ENCODE data around the gene PSMG1. TPM values are rescaled to one million over a fixed set of nuclear protein-coding genes. Genes with fewer than 3 reads are reported as not detected.

The PSMG1 gene
- total and polyA plus RNA-seq, 2 of the 8 experiments (the other 6 are each of a cell fraction or from before 2014, with no cell fraction given) = 50.7 to 93.7 TPM

GRCh38 chr21:39175154-39175553 is 8.1 kb downstream of the PSMG1 start:
- H3K23me2 ChIP-seq (ENCODE audit: low read depth, low read length) = no peaks in the 10 kb centered on the region
- H3K79me2 ChIP-seq (ENCODE audit: control insufficient read depth in 1 of 2, insufficient read depth in 2 of 2, low read length in 2 of 2) = peaks cover 0 to 7% of the 10 kb centered on the region in 2 experiments; a peak in 2 of 4 replicates
- no peak overlapping the region for H2AFZ ChIP-seq (ENCODE audit: low read length)
- DNase-seq (ENCODE audit: low read depth in 1 of 2, low spot score in 2 of 2) (no peak), FAIRE-seq (no peak)
- no peak overlapping the region for H2AK5ac ChIP-seq (ENCODE audit: low read depth, low read length)
- no peaks in the 10 kb centered on the region for H3K4me1 ChIP-seq (replicated peaks in 1 of 4; ENCODE audit: control insufficient read depth in 3 of 4, insufficient read depth in 4 of 4, low read length in 3 of 4)
- no peak overlapping the region for H3K18ac ChIP-seq (ENCODE audit: extremely low read depth, low read length)
- WGBS, 2 experiments (ENCODE audit: extremely low coverage in 1 of 2, insufficient coverage in 1 of 2, insufficient read length in 1 of 2, insufficient replicate concordance in 2 of 2, low coverage in 1 of 2, low lambda C conversion rate in 2 of 2, missing lambda C conversion rate in 1 of 2) = 89% methylated on average over 4 of the region's 4 CpGs; no CpG with 5 or more reads in 1 of the 2 experiments
- no peaks in the 10 kb centered on the region for H3K27me3 ChIP-seq (replicated peaks in 1 of 4; ENCODE audit: control insufficient read depth in 3 of 4, extremely low read depth in 1 of 4, insufficient read depth in 3 of 4, low read length in 3 of 4)
- no peak overlapping the region for H2BK12ac ChIP-seq (ENCODE audit: low read depth, low read length)
- no peak overlapping the region for H2BK15ac ChIP-seq (ENCODE audit: low read length)
- ChIA-PET POLR2A (ENCODE audit: partially characterized antibody) (no interaction called here), CTCF (ENCODE audit: partially characterized antibody) (interaction anchor here (0.8 to 1.6 kb wide), 2 partner anchors 269 to 339 kb away, joined by 3 read pairs; no protein-coding TSS in a partner anchor)
- no peak overlapping the region for H4K91ac ChIP-seq (replicated peaks; ENCODE audit: insufficient read length, low read length)
- no peak overlapping the region for H2BK5ac ChIP-seq (ENCODE audit: low read depth, low read length)
- H3K79me1 ChIP-seq (ENCODE audit: low read depth, low read length) = no peaks in the 10 kb centered on the region; the same call in 1 of the 2 replicates
- no peak overlapping the region for H4K8ac ChIP-seq (ENCODE audit: extremely low read depth, insufficient read depth, low read length)
- H4K20me1 ChIP-seq (replicated peaks in 1 of 2; ENCODE audit: control insufficient read depth in 1 of 2, insufficient read depth in 2 of 2, low read length in 2 of 2) = peaks cover 0 to 1% of the 10 kb centered on the region in 2 experiments
- no peak overlapping the region for H3K23ac ChIP-seq (ENCODE audit: insufficient read length)
- H4K5ac ChIP-seq (ENCODE audit: insufficient read length, low read depth, low read length) = no peak overlapping the region
- H2BK120ac ChIP-seq (replicated peaks; ENCODE audit: low read depth, low read length) = no peak overlapping the region
- H3K9ac ChIP-seq (replicated peaks in 1 of 4; ENCODE audit: extremely low read depth in 1 of 4, low read depth in 3 of 4, low read length in 3 of 4) = no peak overlapping the region
- H3K4me3 ChIP-seq (ENCODE audit: extremely low read depth in 1 of 4, insufficient read depth in 2 of 4, low read depth in 3 of 4, low read length in 4 of 4) = no peak overlapping the region
- no peak overlapping the region for H3K27ac ChIP-seq (ENCODE audit: low read depth, low read length)
- no peak overlapping the region for H3K56ac ChIP-seq (replicated peaks; ENCODE audit: insufficient read length, low read depth, low read length)
- no peak overlapping the region for H2BK20ac ChIP-seq (ENCODE audit: low read length)
- no peak overlapping the region for H3K4me2 ChIP-seq (ENCODE audit: insufficient read depth in 1 of 2, low read depth in 2 of 2, low read length in 2 of 2)
- no peak overlapping the region for H3K14ac ChIP-seq (ENCODE audit: insufficient read length)
- H3K4ac ChIP-seq (replicated peaks; ENCODE audit: insufficient read length, low read depth, low read length) = no peak overlapping the region
- peaks cover 2 to 51% (median 22%) of the 10 kb centered on the region in 4 experiments; a peak in 7 of 8 replicates for H3K36me3 ChIP-seq (ENCODE audit: control insufficient read depth in 2 of 4, insufficient read depth in 4 of 4, low read length in 3 of 4)
- no peaks in the 10 kb centered on the region for H3K9me3 ChIP-seq (ENCODE audit: insufficient read depth in 2 of 2, low read depth in 1 of 2, low read length in 1 of 2)
- TF ChIP-seq RAD21 (IDR thresholded peaks at IDR 0.05 in 1 of 2, conservative IDR thresholded peaks at IDR 0.05 in 1 of 2; ENCODE audit: low read depth in 2 of 2, low read length in 2 of 2) (peak in 1 of 2 experiments; percentile 12; a peak in 1 of 4 replicates), SUZ12 (IDR thresholded peaks at IDR 0.05; ENCODE audit: low read length) (no peak)

All from H1 (cell line).